GM12878 (cell line): ENCODE measurements around the gene PSIP1. TPM values are rescaled to one million over a fixed set of nuclear protein-coding genes. Genes with fewer than 3 reads are reported as not detected.
A peak's percentile ranks its signal among the peaks of the same experiment; 100 is the strongest.

Experiments
- BHLHE40 ChIP-seq, 2 experiments: fragments of 450-650 bp in 1 of 2; IDR thresholded peaks; 2 replicates each; pipeline ENCODE4 v1.6.1; 2011 to 2017; ENCODE audit warnings: low read depth in 2 of 2, borderline replicate concordance in 1 of 2, improper control_type of control experiment in 1 of 2, low read length in 1 of 2, mild to moderate bottlenecking in 1 of 2
- CBX3 ChIP-seq: fragments of 200-600 bp; sonication (generic); IDR thresholded peaks from 2 replicates; pipeline ENCODE4 v1.6.1; 2016; ENCODE audit warnings: low read depth, borderline replicate concordance
- HDAC2 ChIP-seq: fragments of 200-600 bp; sonication (generic); IDR thresholded peaks from 2 replicates; pipeline ENCODE4 v1.6.1; 2017
- MYB ChIP-seq: fragments of 150-350 bp; IDR thresholded peaks from 2 replicates; pipeline ENCODE4 v1.6.1; 2014; ENCODE audit warnings: mild to moderate bottlenecking, low read depth, low read length, borderline replicate concordance
- NR2F1 ChIP-seq: fragments of 450-650 bp; conservative IDR thresholded peaks from 2 replicates; pipeline ENCODE4 v1.6.1; 2017; ENCODE audit warnings: mild to moderate bottlenecking
- POLR2AphosphoS2 ChIP-seq: IDR thresholded peaks from 2 replicates; pipeline ENCODE4 v1.6.1; 2011; ENCODE audit warnings: low read depth, mild to moderate bottlenecking, low read length, improper control_type of control experiment, moderate library complexity
- RFX5 ChIP-seq: IDR thresholded peaks from 2 replicates; pipeline ENCODE4 v1.6.1; 2011; ENCODE audit warnings: low read depth, low read length, improper control_type of control experiment
- SUPT20H ChIP-seq: IDR thresholded peaks from 2 replicates; pipeline ENCODE4 v1.6.1; 2011; ENCODE audit warnings: low read depth, mild to moderate bottlenecking, low read length, moderate library complexity, borderline replicate concordance; ENCODE audit not compliant: control insufficient read depth
- SUZ12 ChIP-seq: fragments of 200-600 bp; sonication (generic); IDR thresholded peaks from one replicate; pipeline ENCODE4 v1.6.1; 2018; ENCODE audit warnings: antibody characterized with exemption, mild to moderate bottlenecking; ENCODE audit not compliant: unreplicated experiment
- TARDBP ChIP-seq: IDR thresholded peaks from 2 replicates; pipeline ENCODE4 v1.6.1; 2016; ENCODE audit warnings: borderline replicate concordance
- TBL1XR1 ChIP-seq: IDR thresholded peaks from 2 replicates; pipeline ENCODE4 v1.6.1; 2012; ENCODE audit warnings: low read depth, low read length, improper control_type of control experiment
- WRNIP1 ChIP-seq: IDR thresholded peaks from 2 replicates; pipeline ENCODE4 v1.6.1; 2011; ENCODE audit warnings: low read depth, low read length, improper control_type of control experiment, borderline replicate concordance
- ZNF384 ChIP-seq: IDR thresholded peaks from 2 replicates; pipeline ENCODE4 v1.6.1; 2012; ENCODE audit warnings: low read depth, mild to moderate bottlenecking, low read length, improper control_type of control experiment, borderline replicate concordance
- ZNF622 ChIP-seq: fragments of 450-650 bp; IDR thresholded peaks from 2 replicates; pipeline ENCODE4 v1.6.1; 2017; ENCODE audit warnings: mild to moderate bottlenecking, inconsistent platforms
- polyA plus RNA-seq, 11 experiments: library from polyadenylated mRNA; depleted of rRNA in 4 of 11; unstranded in 6 of 11; stranded (reverse) in 5 of 11; fragments of >200 nt; fragmentation: Nextera tagmentation in 4 of 11; fragmentation: Illumina TruSeq in 1 of 11; extraction: Ambion mirVana in 4 of 11; extraction: Trizol in 1 of 11; gene quantifications; 1 replicate in 1 of 11; 2 replicates in 10 of 11; pipeline versions ENCODE4 v1.2.1 to v1.2.3, GENCODE V29; 2011 to 2016; ENCODE audit warnings: inconsistent platforms in 2 of 11, missing spikeins in 2 of 11, low read depth in 1 of 11
- total RNA-seq, 4 experiments: library from RNA; depleted of rRNA in 3 of 4; stranded (reverse); fragments of >200 nt in 3 of 4; fragmentation: Illumina TruSeq in 1 of 4; extraction: Trizol in 1 of 4; gene quantifications; 2 replicates each; pipeline versions ENCODE4 v1.2.1 to v1.2.3, GENCODE V29; 2013 to 2021
- TF ChIP-seq, protein P1 (sequence below): fragments of 450-650 bp; IDR thresholded peaks from 2 replicates; pipeline ENCODE4 v1.6.1; 2016; ENCODE audit warnings: mild to moderate bottlenecking
- TF ChIP-seq, protein P2 (sequence below): fragments of 450-650 bp; IDR thresholded peaks from 2 replicates; pipeline ENCODE4 v1.6.1; 2017; ENCODE audit warnings: mild to moderate bottlenecking, moderate library complexity
- TF ChIP-seq, protein P3 (sequence below): fragments of 450-650 bp; IDR thresholded peaks from 2 replicates; pipeline ENCODE4 v1.6.1; 2018; ENCODE audit warnings: mild to moderate bottlenecking, low read depth, moderate library complexity; ENCODE audit not compliant: partially characterized antibody
- TF ChIP-seq, protein P4 (sequence below): fragments of 450-650 bp; formaldehyde crosslinking; IDR thresholded peaks from 2 replicates; pipeline ENCODE4 v1.4.0; 2022; ENCODE audit warnings: mild to moderate bottlenecking, moderate library complexity

Gene PSIP1
- total and polyA plus RNA-seq, 10 of the 15 experiments (the other 5 are each of a cell fraction or from before 2014, with no cell fraction given) = 75.5 to 299 (median 173) TPM

DNA sequence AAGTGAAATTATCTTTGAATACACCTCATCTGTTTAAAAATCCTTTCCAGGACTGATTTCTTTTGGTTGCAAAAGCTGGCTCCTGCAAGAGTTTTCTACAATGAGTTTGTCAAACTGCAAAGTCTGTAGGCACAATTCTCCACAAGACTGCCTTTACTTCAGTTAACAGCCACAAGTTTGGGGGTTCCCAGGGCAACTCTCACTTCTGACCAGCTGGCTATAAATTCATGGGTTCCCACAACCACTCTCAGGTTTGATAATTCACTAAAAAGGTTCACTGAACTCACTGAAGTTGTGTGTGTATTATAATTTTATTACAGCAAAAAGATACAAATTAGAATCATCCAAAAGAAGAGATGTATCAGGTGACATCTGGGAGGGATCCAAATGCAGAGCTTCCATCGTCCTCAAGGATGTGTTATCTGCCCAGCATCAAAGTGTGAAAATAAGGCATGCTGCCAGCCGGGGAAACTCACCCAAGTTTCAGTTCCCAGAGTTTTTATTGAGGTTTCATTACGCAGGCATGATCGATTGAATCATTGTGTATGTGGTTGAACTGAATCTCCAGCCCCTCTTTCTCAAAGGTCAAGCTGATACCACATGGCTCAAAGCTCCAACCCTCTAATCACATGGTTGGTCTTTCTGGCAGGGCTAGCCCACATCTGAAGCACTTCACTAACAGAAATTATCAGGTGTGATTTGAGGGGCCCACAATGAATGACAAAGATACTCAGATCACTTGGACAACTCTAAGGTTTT, 19.0 kb upstream of the PSIP1 start (continued):
- TF ChIP-seq BHLHE40 (IDR thresholded peaks at IDR 0.05; ENCODE audit: borderline replicate concordance in 1 of 2, low read depth in 2 of 2, low read length in 1 of 2) (no peak; a peak in 1 of 4 replicates), POLR2AphosphoS2 (no peak), TARDBP (no peak), ZNF622 (no peak), MYB (0 out of 2 replicates have a peak, but pooled peaks have one; percentile 33), RFX5 (no peak), WRNIP1 (no peak), SUZ12 (no peak), SUPT20H (no peak), CBX3 (no peak), TBL1XR1 (peak; percentile 79; the same call in 1 of the 2 replicates), NR2F1 (peak; percentile 91), HDAC2 (no peak), ZNF384 (no peak)
- TF ChIP-seq, protein P1, sequence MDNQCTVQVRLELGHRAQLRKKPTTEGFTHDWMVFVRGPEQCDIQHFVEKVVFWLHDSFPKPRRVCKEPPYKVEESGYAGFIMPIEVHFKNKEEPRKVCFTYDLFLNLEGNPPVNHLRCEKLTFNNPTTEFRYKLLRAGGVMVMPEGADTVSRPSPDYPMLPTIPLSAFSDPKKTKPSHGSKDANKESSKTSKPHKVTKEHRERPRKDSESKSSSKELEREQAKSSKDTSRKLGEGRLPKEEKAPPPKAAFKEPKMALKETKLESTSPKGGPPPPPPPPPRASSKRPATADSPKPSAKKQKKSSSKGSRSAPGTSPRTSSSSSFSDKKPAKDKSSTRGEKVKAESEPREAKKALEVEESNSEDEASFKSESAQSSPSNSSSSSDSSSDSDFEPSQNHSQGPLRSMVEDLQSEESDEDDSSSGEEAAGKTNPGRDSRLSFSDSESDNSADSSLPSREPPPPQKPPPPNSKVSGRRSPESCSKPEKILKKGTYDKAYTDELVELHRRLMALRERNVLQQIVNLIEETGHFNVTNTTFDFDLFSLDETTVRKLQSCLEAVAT = 0 out of 2 replicates have a peak, but pooled peaks have one; percentile 48
- TF ChIP-seq, protein P2, sequence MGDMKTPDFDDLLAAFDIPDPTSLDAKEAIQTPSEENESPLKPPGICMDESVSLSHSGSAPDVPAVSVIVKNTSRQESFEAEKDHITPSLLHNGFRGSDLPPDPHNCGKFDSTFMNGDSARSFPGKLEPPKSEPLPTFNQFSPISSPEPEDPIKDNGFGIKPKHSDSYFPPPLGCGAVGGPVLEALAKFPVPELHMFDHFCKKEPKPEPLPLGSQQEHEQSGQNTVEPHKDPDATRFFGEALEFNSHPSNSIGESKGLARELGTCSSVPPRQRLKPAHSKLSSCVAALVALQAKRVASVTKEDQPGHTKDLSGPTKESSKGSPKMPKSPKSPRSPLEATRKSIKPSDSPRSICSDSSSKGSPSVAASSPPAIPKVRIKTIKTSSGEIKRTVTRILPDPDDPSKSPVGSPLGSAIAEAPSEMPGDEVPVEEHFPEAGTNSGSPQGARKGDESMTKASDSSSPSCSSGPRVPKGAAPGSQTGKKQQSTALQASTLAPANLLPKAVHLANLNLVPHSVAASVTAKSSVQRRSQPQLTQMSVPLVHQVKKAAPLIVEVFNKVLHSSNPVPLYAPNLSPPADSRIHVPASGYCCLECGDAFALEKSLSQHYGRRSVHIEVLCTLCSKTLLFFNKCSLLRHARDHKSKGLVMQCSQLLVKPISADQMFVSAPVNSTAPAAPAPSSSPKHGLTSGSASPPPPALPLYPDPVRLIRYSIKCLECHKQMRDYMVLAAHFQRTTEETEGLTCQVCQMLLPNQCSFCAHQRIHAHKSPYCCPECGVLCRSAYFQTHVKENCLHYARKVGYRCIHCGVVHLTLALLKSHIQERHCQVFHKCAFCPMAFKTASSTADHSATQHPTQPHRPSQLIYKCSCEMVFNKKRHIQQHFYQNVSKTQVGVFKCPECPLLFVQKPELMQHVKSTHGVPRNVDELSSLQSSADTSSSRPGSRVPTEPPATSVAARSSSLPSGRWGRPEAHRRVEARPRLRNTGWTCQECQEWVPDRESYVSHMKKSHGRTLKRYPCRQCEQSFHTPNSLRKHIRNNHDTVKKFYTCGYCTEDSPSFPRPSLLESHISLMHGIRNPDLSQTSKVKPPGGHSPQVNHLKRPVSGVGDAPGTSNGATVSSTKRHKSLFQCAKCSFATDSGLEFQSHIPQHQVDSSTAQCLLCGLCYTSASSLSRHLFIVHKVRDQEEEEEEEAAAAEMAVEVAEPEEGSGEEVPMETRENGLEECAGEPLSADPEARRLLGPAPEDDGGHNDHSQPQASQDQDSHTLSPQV = no peak
- TF ChIP-seq, protein P3, sequence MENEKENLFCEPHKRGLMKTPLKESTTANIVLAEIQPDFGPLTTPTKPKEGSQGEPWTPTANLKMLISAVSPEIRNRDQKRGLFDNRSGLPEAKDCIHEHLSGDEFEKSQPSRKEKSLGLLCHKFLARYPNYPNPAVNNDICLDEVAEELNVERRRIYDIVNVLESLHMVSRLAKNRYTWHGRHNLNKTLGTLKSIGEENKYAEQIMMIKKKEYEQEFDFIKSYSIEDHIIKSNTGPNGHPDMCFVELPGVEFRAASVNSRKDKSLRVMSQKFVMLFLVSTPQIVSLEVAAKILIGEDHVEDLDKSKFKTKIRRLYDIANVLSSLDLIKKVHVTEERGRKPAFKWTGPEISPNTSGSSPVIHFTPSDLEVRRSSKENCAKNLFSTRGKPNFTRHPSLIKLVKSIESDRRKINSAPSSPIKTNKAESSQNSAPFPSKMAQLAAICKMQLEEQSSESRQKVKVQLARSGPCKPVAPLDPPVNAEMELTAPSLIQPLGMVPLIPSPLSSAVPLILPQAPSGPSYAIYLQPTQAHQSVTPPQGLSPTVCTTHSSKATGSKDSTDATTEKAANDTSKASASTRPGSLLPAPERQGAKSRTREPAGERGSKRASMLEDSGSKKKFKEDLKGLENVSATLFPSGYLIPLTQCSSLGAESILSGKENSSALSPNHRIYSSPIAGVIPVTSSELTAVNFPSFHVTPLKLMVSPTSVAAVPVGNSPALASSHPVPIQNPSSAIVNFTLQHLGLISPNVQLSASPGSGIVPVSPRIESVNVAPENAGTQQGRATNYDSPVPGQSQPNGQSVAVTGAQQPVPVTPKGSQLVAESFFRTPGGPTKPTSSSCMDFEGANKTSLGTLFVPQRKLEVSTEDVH = no peak
- TF ChIP-seq, protein P4, sequence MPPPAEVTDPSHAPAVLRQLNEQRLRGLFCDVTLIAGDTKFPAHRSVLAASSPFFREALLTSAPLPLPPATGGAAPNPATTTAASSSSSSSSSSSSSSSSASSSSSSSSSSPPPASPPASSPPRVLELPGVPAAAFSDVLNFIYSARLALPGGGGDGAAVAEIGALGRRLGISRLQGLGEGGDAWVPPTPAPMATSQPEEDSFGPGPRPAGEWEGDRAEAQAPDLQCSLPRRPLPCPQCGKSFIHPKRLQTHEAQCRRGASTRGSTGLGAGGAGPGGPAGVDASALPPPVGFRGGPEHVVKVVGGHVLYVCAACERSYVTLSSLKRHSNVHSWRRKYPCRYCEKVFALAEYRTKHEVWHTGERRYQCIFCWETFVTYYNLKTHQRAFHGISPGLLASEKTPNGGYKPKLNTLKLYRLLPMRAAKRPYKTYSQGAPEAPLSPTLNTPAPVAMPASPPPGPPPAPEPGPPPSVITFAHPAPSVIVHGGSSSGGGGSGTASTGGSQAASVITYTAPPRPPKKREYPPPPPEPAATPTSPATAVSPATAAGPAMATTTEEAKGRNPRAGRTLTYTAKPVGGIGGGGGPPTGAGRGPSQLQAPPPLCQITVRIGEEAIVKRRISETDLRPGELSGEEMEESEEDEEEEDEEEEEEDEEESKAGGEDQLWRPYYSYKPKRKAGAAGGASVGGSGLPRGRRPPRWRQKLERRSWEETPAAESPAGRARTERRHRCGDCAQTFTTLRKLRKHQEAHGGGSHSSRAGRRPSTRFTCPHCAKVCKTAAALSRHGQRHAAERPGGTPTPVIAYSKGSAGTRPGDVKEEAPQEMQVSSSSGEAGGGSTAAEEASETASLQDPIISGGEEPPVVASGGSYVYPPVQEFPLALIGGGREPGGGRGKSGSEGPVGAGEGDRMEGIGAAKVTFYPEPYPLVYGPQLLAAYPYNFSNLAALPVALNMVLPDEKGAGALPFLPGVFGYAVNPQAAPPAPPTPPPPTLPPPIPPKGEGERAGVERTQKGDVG (CRISPR knock-in tag) = no peak
